AG09319 (cell line): ENCODE measurements around the gene SIGLEC11.

ENCODE experiments used
- DNase-seq: peaks from one replicate; pipeline ENCODE4 v3.0.0-alpha.2; 2010; ENCODE audit warnings: low read depth; ENCODE audit errors: extremely low read depth
- CTCF ChIP-seq: IDR thresholded peaks from 2 replicates; pipeline ENCODE4 v1.5.1; 2011; ENCODE audit warnings: low read depth, mild to moderate bottlenecking, inconsistent platforms, low read length, moderate library complexity

The SIGLEC11 gene

GRCh38 chr19:50003254-50003788 is 42.3 kb upstream of the SIGLEC11 start:
- TF ChIP-seq CTCF = no peak
- DNase-seq = no peak

GRCh38 chr19:50002386-50002960 is 41.5 kb upstream of the SIGLEC11 start:
- no peak for DNase-seq
- TF ChIP-seq CTCF = no peak

DNA sequence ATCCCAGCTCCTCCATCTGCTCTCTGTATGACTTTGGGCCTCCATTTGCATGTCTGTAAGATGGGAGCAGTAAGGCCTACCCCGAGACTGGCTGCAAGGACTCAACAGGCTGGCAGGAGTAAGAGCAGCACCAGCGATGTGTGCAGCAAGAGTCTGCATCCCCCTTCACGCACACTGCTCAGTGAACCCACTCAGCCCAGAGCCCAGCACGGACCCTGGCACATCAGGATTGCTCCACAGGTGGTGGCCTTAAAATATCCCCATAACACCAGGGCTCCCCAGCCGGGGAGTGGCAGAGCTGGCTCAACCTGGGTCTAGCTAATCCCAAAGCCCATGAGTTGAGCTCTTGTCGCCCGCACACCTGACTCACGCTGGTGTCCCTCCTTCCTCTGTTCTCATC is 40.8 kb upstream of the SIGLEC11 start:
- DNase-seq = no peak
- TF ChIP-seq CTCF = no peak

DNA sequence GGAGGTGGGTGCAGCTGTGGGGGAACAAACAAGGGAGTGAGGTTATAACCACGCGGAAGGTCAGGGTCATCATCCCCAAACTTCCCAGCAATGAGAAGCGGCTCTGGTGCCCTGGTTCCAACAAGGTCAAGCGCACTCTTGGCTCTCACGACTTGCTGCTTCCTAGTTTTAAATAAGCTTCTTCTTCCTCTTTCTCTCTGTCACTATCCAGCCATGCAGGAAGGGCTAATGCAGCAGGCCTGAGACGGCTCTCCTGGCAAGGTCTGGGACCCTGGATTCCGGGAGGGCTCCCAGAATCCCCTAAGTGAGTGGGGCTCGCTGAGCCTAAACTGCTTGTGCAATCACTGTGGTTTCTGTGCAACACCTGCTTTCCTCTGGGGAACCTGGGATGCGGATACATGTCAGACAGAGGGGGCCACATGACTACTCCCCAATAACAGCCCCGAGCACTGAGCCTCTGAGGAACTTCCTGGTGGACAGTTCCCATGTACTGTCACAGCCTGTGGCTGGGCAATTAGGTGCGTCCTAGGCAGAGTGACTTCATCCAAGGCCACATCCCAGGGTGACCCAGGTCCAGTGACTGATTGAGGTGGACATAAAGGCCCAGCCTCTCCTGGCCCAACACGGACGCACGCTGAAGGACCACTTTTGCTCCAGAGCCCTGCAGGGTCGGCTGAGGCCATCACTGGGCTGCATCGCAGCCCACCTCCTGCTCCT is 40.0 kb upstream of the SIGLEC11 start:
- DNase-seq = no peak
- no peak for TF ChIP-seq CTCF

DNA sequence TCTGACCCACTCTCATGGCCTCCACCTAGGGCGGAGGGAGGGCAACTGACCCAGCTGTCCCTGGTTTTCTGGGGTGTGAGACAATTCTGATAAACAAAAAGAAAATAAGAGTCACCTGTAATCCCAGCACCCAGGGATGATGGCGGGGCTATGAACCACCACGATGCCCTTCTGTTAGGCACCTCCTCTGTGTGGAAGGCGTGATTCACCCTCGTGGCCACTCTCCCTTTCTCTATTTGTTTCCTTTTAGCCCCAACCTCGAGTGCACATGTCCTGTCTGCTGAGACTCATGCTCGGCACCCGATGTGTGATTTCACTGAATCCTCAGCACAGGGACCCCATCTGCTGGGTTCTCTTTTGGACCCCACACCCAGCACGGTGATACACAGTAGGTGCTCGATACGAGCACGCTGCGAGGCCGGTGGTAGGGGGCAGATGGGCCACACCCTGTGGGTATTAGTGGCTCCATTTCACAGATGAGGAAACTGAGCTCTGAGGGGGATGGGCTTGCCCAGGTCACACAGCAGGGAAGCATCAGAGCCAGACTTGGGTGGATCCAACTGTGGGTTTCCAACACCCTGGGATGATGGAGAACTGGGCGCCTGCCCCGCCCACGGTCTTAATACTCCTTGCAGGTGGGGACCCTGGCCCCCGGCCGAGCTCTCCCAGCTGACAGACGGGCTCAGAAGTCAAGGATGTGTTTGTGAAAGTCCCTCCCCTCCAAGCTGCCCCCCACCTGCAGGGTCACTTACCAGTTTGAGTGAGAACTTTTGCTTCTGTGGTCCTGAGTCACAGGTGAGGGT is 39.3 kb upstream of the SIGLEC11 start:
- no peak for DNase-seq
- TF ChIP-seq CTCF = no peak

DNA sequence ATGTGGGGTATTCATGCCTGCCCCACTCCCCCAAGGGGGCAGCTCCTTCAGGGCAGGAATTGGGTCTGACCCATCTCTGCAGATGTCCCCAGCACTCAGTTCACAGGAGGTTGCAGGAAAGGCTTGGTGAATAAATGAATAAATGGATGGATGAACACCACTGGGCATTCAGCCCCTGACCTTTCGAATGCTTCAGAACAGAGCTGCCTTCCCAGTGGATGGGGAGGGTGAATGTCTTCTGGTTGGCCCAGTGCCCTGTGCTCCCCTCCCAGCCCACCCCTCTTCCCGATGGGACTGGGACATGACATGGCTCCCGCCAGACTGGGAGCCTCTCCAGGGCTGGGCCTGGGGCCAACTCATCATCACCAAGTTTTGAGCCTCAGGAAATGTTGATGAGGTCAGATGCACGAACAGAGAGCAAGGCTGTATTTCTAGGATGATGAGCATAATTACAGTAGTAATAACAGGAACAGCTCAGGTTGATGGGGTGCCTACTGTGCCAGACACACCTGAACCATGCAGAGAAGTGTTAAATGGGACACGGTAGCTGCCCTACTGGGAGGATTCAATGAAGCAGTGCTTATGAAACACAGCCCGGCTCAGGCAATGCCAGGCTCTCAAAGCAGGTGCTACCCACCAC is 38.5 kb upstream of the SIGLEC11 start:
- DNase-seq = no peak
- TF ChIP-seq CTCF = no peak
